Loucy (cell line): Measurements from ENCODE around the gene ACTA1.

ENCODE experiments used
- CTCF ChIP-seq: fragments of 200-600 bp; sonication (generic); conservative IDR thresholded peaks from 2 replicates; pipeline ENCODE4 v1.5.1; 2014; ENCODE audit warnings: mild to moderate bottlenecking, antibody characterized with exemption, low read length
- EZH2phosphoT487 ChIP-seq: fragments of 200-600 bp; IDR thresholded peaks from 2 replicates; pipeline ENCODE4 v1.6.1; 2018; ENCODE audit warnings: antibody characterized with exemption, mild to moderate bottlenecking, moderate library complexity, borderline replicate concordance

GRCh38 chr1:229384822-229385221 lies 49.1 kb downstream of the ACTA1 start:
- TF ChIP-seq CTCF (no peak), EZH2phosphoT487 (no peak)
